ENCODE measurements around the gene ADGRD2.

Gene ADGRD2

GRCh38 chr9:124457887-124458431 is 7.7 kb downstream of the ADGRD2 start:
- DNase-seq (ENCODE audit: low spot score): no peak

GRCh38 chr9:124458441-124458840 is 8.2 kb downstream of the ADGRD2 start:
- DNase-seq (ENCODE audit: low spot score): no peak

GRCh38 chr9:124462739-124463138 is 12.5 kb downstream of the ADGRD2 start:
- no peak for DNase-seq (ENCODE audit: low spot score)

GRCh38 chr9:124465736-124466135 is 15.5 kb downstream of the ADGRD2 start:
- DNase-seq (ENCODE audit: low spot score): no peak

GRCh38 chr9:124467410-124468060 is 17.3 kb downstream of the ADGRD2 start:
- no peak for DNase-seq (ENCODE audit: low spot score)

- no peak for DNase-seq (ENCODE audit: low spot score)
These were observed 17.9 kb downstream of the ADGRD2 start for GRCh38 chr9:124468061-124468740.

- no peak for DNase-seq (ENCODE audit: low spot score)
These were observed 19.0 kb downstream of the ADGRD2 start for GRCh38 chr9:124469011-124469832.

GRCh38 chr9:124470306-124470705 is 20.1 kb downstream of the ADGRD2 start:
- DNase-seq (ENCODE audit: low spot score): no peak

- DNase-seq (ENCODE audit: low spot score): no peak
These were observed 20.5 kb downstream of the ADGRD2 start for GRCh38 chr9:124470726-124471125.

GRCh38 chr9:124471761-124472160 is 21.5 kb downstream of the ADGRD2 start:
- no peak for DNase-seq (ENCODE audit: low spot score)

- DNase-seq (ENCODE audit: low spot score): no peak
These were observed 22.5 kb downstream of the ADGRD2 start for GRCh38 chr9:124472770-124473169.

- no peak for DNase-seq (ENCODE audit: low spot score)
These were observed 23.1 kb downstream of the ADGRD2 start for GRCh38 chr9:124473310-124473709.

GRCh38 chr9:124474151-124474550 is 23.9 kb downstream of the ADGRD2 start:
- no peak for DNase-seq (ENCODE audit: low spot score)

GRCh38 chr9:124475158-124475867 is 25.1 kb downstream of the ADGRD2 start:
- no peak for DNase-seq (ENCODE audit: low spot score)

GRCh38 chr9:124475868-124476690 is 25.8 kb downstream of the ADGRD2 start:
- no peak for DNase-seq (ENCODE audit: low spot score)

- DNase-seq (ENCODE audit: low spot score): no peak
These were observed 27.0 kb downstream of the ADGRD2 start for GRCh38 chr9:124477211-124477647.

GRCh38 chr9:124477648-124478285 is 27.5 kb downstream of the ADGRD2 start:
- DNase-seq (ENCODE audit: low spot score): peak; percentile 79

- DNase-seq (ENCODE audit: low spot score): no peak
These were observed 28.1 kb downstream of the ADGRD2 start for GRCh38 chr9:124478354-124478753.

GRCh38 chr9:124479371-124479770 is 29.1 kb downstream of the ADGRD2 start:
- no peak for DNase-seq (ENCODE audit: low spot score)

- DNase-seq (ENCODE audit: low spot score): no peak
These were observed 29.8 kb downstream of the ADGRD2 start for GRCh38 chr9:124479947-124480620.

Data from ecto neural progenitor cell (in vitro differentiated cells).